Activated CD8-positive, alpha-beta memory T cell treated with anti-CD3 and anti-CD28 coated beads, Interleukin-2, amount 50 U/mL, for 24 hours (primary cell): Measurements from ENCODE around the gene BEGAIN.

Experiments used
- DNase-seq: peaks from one replicate; pipeline ENCODE4 v3.0.0-alpha.2; 2020; ENCODE audit errors: extremely low read depth

BEGAIN gene, protein sequence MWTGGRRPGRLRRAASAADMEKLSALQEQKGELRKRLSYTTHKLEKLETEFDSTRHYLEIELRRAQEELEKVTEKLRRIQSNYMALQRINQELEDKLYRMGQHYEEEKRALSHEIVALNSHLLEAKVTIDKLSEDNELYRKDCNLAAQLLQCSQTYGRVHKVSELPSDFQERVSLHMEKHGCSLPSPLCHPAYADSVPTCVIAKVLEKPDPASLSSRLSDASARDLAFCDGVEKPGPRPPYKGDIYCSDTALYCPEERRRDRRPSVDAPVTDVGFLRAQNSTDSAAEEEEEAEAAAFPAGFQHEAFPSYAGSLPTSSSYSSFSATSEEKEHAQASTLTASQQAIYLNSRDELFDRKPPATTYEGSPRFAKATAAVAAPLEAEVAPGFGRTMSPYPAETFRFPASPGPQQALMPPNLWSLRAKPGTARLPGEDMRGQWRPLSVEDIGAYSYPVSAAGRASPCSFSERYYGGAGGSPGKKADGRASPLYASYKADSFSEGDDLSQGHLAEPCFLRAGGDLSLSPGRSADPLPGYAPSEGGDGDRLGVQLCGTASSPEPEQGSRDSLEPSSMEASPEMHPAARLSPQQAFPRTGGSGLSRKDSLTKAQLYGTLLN

DNA sequence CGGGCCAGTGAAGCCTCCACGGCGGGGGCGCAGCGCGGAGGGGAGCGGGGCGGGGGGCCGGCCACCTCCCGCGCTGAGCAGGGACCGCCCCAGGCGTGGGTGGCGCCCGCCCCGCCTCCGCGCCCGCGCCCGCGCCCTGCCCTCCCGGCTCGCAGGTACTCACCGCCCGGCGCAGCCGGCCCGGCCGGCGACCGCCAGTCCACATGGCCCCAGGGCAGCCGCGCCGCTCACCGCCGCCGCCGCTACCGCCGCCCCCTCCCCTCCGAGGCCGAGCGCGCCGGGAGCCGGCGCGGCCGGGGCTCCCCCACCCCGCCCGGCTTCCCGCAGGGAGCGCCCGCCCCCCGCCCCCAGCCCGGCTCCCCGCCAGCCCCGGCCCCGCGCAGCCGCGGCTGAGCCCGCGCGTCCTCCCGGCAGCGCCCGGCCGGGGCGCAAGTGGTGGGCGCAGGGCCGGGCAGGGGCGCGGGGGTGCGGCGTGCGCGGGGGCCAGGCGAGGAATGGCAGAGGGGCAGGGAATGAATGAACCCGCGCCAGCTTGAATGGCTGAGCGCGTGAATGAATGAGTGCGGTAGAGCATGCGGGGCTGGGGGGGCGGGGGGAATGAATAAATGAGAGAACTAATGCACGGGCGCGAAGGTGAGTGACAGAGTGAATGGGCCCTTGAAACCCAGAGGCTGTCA is at the start of gene BEGAIN:
BEGAIN (minus strand) TSS at position 332 of the 677 bp plus-strand sequence; CDS start at position 205, 127 bp downstream.
- DNase-seq: no peak

DNA sequence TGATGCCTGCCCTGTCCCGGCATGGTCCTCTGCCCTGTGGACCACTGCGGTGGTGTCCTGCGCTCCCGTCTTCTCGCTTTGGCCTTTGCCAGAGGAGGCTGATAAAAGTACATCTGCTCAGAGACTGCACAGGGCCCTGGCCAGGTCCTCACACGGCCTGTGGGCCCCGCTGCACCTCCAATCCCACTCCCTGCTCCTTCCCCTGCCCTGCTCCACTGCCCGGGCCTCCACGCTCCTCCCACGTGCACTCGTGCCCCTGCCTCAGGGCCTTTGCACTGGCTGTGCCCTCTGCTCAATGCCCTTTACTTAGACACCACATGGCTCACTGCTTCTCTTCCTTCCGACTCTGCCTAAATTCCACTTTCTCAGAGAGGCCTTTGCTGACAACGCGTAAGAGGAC is 49.3 kb upstream of the BEGAIN start:
- no peak for DNase-seq

DNA sequence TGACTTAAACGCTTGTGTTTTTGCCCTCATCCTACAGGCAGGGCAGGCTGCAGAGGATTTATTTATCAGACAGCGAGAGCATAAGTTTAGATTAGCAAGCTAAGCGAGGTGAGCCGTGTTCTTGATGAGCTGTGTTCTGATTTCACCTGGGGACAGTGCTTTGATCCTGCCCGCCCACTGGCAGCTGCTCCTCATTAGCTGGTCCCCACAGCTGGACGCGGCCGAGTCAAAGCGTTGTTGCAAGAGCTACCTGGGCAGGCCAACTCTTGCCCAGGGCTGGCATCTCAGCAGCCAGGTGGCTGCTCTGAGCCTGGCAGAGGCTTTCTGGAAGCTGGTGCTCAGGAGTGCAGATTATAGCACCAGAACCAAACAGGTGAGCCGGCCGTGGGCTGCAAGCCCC is 46.8 kb upstream of the BEGAIN start:
- DNase-seq: no peak

DNA sequence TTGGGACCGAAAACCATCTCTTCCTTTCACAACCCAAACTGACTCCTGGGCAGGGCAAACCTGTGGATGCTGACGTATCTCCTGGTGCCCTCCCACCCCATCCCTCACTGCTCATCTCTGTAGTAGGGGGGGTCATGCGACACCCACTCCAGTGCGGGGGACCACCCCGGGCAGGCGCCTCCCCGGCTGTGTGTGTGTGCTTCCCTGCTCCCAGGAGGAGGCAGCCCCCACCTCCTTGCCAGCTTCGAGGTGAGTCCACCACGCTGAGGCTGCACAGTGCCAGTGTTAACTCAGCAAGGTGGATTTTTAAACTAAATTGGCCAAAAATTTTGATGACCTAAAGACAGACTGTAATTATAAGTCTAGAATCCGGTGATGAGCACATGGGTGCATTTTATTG is 46.2 kb upstream of the BEGAIN start:
- DNase-seq: no peak

DNA sequence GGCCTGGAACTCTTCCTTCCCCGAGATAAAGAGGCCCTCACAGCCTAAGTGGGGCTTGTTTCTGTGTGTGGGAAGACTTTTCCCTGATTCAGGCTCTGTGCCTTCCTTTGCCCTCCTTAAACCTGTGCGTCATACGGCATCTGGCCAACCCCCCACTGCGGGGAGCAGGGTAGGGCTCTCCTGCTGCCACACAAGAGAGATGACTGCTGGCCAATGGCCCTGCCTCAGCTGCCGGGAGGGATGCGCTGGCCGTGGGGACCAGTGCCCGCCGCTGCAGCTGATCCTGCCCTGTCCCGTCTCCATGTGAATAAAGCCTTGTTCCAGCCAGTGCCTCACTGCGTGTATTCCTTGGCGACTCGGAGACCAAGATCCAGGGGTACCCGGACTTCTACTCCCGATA is 42.5 kb upstream of the BEGAIN start:
- DNase-seq: no peak

DNA sequence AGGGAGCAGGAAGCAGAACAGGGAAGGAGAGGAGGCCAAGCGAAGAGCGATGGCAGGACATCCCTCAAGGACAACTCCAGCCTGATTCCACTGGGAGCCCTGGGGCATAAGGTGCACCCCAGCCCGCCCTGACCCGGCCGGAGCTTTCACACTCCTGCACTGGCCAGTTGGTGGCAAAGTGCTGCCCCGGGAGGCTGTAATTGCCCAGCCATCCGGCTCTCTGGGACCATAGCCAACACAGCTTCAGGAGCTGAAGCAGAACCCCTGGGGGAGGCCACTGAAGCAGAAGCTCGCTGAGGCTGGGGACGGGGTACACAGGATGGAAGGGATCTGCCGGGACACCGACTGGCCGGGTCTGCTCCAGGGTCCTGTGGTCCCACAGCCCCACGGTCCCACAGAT is 41.9 kb upstream of the BEGAIN start:
- DNase-seq: no peak

DNA sequence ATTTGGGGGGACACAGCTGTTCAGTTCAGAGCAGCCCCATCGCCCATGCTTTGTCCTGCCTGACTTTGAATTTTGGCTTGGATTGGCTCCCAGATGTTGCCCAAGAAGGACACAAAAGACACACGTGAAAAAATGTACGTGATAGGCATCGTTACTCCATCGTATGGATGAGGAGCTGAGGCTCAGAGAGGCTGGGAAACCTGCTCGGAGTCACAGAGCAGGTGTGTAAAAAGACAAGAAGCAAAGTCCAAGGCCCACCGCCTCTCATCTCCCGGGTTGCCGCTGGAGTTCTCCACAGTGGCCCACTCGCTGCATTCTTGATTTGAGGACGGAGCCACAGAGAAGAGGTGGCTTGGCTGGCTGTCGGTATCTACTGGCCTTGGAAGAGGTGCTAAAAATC is 41.0 kb upstream of the BEGAIN start:
- no peak for DNase-seq

DNA sequence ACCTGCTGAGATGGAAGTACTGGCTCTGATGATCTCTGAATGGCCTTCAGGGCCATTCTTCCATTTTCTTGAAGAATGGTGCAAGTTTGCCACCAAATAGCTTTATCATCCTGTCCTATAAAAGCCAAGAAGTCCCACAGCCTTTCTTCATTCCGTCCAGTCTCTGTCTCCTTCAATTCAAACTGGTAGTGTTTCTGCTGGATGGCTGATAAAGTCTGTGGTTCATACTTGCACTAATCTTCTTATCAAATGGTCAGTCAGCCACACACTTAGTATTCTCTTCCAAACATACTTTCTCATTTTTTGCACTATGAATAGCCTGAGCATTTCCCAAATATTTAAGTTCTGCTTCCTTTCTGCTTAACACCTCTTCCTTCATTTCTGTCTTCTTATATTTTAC is 39.4 kb upstream of the BEGAIN start:
- DNase-seq: no peak

DNA sequence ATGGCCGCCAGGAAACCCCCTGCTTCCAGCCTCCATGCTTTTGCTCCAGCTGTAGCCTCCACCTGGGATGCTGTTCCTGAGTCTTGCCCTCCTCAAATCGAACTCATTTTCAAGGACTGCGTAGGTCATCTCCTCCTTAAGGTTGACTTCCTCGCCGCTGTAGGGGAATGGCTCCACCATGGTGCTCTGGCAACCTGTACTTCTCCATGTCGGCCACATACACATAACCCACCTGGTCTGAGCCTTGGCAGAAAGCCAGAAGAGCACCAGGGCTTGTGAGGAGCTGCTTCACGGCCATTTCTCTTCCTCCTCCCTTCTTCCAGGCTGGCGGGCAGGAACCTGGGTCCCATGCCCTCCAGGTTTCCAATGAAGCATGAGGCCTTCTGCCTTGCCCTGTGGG is 36.7 kb upstream of the BEGAIN start:
- DNase-seq: no peak

DNA sequence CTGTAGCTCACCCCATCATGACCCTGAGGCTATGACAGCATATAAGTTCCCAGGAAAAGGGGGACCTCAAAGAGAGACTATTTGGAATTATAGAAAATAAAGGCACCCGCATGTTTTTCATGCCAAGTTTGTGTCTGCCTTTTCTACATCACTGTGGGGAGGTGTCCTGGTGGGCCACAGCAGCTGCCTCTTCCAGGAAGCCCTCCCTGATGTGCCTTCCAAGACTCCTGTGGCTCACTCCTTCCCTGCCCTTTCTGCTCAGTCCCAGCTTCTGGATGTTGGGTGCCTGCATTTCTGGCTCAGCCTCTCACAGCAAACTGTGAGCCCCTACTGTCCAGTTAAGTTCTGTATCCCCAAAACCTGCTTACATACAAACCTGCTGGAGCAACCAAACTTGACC is 36.3 kb upstream of the BEGAIN start:
- no peak for DNase-seq

DNA sequence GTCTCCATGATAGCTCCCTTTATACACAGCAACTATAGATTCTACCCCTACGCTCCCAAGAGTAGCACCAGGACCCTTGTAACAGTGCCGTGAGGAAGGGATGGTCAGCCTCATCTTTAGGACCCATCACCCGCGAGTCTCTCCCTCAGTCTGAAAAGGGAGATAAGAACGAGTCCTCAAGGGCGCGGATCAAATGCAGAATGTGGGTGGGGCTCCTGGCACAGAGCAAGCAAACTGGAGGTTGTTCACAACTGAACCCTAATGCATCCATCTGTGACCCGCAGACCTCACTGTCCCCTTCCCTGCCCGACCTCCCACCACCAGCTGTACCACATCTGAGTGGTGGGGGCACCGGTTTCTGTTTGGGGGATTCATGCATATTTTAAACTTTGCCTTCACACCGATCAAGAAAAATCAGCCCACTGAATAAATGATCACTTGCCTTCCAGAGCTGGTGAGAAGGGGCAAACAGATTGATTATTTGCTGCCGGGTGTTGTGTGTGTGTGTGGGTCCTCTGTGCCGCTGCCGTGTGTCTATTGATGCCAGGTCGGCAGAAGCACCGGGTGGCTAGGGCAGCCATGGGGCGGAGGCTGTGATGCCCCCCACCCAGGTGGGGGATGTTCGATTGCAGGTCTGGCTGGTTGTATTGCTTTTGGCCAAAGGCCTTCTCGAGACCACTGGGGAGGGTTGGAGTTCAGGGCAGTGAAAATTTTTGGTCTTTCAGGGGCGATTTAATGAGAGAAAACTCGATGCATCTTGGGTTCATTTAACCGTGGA is 35.7 kb upstream of the BEGAIN start:
- DNase-seq: no peak

DNA sequence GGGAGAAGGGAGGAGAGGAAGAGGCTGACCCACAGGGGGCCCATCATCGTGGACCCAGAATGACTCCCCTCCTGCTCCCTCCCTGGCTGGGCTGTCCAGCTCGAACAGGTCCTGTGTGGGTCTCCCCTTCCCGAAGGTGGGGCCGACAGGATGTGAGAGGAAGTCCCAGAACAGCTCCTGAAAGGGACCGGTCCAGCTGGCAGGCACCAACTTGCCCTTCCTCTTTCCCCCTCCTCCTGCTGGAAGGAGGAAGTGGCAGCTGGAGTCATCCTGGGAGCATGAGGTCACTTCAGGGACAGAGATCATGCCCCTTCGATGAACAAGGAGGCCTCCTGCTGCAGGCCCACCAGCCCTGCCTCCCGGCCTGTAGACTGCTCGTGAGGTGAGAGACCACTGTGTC is 35.0 kb upstream of the BEGAIN start:
- no peak for DNase-seq

DNA sequence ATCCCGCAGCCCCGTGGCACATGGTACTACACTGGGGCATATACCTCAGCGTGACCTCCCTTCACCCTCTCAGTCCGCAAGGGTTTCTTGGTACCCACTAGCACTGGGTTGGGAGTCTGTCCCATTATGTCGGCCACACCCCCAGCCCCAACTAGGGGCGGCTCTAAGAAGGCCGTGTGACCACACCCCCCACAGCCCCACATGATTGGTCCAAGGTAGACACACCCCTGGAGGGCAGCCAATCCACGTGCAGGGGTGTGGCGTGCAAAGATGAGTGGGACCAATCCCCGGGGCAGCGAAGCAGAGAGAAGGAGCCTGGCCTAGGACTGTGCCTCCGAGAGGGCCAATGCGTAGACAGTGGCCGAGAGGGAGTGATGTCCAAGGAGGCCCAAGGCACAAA is 34.6 kb upstream of the BEGAIN start:
- DNase-seq: no peak

DNA sequence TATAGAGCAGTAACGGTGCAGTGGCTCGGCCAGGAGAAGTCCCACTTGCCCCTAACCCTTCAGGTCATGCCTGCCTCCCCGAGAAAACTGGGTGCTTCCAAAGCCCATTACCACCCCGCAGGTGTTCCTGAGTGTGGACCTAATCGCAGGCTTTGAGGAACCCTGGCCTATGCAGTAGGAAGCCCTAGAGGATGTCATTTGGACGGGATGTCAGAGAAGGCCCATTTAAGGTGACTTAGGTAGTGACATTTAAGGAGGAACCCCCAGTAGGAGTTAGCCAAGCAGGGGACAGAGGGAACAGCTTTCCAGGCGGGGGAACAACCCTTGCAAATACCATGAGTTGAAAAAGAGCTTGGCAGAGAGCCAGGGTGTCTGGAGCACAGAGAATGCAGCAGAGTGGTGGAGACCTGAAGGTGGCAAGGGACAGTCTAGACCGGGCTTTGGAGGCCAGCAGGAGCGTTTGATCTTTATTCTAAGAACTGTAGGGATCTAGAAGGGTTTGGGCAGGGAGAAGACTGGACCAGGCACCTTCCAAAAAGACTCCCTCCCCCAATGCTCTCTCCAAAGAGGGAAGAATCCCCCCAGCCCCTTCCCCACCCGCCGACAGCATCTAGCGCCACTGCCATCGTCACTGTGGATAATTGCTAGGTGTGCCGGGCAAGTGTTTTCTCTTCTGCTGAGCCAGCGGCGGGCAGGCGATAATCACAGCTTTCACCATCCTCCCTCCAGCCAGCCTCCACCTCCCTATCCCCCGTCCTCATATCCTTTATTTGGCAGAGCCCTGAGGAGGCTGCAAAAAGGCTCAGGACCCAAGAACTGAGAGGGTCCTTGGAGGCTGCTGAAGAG is 33.3 kb upstream of the BEGAIN start:
- no peak for DNase-seq

DNA sequence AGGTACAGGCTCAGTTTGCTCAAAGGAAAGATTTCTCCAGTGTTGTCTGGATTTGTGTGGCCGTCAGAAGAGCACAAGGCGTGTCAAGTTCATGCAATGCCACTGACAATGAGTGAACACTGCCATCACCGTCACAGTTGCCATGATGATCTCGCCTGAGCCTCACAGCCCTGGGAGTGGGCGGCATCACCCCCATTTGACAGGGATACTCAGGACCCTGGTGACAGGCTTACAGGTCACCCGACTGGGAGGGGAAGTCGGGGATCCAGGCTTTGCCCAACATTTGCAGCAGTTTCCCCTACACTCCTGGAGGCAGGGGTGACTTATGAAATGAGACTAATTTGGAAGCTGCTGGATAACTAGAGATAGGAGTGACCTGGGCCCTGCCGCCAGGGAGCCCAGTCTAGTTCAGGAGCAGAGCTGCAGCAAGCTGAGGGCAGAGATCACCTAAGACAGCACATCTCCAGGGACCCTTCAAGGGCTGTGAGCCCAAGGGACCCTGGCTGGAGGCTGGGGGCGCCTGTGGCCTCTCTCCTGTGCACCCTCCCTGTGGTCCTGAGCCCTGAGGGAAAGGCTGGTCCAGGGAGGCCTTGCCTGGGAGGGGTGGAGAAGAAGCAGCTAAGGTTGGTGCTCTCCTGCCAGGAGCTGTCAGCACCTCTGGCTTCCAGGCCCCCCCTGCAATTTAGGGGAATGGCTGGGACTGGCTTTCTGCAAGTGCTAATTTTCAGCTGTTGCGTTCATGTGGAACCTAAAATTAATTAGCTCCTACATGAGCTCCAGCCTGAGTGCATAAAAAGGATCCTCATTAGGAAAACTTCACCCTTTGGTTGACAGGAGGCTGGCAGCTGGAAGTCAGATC is 32.4 kb upstream of the BEGAIN start:
- no peak for DNase-seq

DNA sequence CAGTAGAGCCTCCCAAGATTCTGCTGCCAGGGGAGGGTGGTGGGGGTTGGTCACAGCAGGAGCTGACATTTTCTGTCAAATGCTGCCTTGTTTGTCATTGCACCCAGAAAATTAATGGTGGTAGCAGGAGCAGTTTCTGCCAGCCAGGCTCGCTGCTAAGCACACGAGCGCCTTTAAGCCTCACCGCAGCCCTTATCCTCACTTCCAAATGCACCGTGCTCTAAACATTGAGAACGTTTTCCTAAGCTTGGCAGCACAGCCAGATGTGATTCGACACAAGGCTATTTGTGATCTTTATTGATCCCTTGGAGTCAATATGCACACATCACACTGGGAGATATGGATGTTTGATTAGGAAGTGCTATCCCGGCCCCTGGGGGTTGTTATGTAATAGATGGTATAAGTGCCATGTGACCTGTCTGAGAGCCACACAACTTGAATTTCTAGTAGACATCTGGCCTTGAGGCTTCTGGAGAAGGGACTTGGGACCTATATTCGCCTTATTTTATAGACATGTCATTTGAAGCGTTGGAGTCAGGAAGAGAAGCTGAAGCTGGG is 31.6 kb upstream of the BEGAIN start:
- no peak for DNase-seq

DNA sequence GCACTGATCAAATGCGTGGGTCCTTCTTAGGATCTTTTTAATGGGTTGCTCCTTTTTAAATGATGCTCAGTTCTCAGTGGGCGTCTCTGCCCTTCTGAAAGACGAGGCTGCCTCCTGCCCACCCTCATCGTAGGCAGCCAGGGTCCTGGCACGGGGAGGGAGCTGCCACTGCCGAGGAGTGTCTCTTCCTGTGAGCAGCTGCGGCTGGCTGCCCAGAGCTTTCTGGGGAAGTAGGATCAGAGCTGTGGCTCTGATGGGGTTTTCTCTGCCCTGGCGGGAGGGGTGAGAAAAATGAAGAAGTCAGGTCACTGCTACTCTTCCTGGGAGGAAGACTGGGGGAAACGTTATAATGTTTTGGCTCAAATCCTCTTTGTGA is 31.1 kb upstream of the BEGAIN start:
- DNase-seq: no peak

DNA sequence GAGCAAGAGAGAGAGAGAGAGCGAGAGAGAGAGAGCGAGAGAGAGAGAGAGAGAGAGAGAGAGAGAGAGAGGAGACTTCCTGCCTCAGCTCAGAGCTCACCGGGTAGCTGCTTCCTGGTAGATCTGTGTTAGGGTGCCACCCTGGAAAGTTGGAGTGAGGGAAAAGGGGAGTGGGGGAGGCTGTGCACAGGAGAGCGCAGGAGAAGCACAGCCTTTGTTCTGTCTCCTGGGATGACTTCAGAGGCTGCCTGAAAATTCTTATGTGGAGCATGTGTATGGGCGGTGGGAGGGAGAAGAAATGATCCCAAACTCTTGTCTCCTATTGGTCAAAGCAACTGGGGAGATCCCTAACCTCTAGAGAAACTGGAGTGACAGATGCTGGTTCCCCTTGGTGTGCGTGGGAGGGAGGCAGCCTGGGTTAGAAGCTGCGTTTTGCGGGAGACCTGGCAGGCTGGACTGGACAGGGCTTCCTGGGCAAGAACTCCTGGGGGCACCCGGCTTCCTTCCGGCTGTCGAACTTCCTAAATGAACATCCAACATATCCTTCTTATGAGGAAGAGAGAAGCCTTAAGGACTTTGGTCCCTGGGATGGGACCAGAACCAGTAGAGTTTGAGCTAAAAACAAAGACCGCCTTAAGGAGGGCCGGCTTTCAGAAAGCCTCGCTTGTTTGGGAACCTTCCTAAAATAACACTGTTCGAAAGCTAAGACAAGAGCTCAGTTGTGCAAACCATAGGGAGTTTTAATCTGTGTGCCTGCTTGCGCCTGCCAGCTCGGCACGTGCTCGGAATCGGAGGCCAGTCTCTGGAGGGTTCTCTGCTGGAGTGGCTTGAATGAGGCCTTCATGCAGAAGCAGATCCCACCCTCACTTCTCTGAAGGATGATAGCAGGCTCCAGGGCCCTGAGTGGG is 30.4 kb upstream of the BEGAIN start:
- DNase-seq: no peak

DNA sequence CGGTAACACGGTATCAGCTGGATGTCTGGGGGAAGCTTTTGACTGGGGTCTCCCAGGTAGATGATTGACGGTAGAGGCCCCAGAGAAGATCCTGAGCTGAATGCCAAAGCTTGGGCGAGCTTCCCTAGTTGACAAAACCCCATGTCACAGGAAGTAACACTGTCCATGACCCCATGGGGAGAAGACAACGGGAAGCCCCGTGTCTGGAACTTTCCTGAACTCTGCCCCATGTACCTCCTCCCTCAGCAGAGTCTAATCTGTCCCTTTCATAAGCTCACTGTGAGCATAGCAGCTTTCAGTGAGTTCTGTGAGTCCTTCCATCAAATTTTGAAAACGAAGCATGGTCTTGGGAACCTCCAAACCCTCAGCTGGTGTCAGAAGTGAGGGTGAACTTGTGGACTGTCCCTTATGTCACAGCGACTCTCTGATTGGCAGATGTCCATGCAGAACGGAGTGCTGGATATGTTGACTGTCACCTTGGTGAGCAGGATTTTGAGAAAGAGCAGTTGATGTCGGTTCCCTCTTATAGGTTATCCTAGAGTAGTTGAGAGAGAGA is 29.7 kb upstream of the BEGAIN start:
- no peak for DNase-seq
